GM12872 (cell line): ENCODE measurements around the gene ADO.

Experiments
- TF ChIP-seq, protein P1 (sequence below): IDR thresholded peaks from 3 replicates; pipeline ENCODE4 v1.5.1; 2011; ENCODE audit warnings: low read depth, mild to moderate bottlenecking, low read length, moderate library complexity; ENCODE audit not compliant: insufficient read depth

ADO gene

DNA sequence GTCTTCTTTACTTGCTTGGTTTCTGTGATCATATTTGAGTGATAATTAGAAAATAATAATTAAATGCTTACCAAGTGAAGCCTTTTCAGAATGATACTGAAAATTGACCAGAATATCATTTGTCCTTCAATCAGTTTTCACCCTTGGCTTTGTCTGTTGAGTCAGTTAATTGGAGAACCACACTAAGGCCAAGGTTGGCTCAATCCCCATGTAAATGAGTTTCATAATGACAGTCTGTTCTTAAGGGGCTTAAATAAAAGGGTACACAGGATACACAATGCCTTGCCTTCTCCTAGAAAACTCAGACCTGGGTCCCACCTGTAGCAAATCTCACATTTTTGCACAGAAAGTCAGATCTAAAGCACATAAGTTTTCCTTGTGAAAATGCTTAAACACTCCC, 42.9 kb downstream of the ADO start:
- TF ChIP-seq, protein P1, sequence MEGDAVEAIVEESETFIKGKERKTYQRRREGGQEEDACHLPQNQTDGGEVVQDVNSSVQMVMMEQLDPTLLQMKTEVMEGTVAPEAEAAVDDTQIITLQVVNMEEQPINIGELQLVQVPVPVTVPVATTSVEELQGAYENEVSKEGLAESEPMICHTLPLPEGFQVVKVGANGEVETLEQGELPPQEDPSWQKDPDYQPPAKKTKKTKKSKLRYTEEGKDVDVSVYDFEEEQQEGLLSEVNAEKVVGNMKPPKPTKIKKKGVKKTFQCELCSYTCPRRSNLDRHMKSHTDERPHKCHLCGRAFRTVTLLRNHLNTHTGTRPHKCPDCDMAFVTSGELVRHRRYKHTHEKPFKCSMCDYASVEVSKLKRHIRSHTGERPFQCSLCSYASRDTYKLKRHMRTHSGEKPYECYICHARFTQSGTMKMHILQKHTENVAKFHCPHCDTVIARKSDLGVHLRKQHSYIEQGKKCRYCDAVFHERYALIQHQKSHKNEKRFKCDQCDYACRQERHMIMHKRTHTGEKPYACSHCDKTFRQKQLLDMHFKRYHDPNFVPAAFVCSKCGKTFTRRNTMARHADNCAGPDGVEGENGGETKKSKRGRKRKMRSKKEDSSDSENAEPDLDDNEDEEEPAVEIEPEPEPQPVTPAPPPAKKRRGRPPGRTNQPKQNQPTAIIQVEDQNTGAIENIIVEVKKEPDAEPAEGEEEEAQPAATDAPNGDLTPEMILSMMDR: no peak

DNA sequence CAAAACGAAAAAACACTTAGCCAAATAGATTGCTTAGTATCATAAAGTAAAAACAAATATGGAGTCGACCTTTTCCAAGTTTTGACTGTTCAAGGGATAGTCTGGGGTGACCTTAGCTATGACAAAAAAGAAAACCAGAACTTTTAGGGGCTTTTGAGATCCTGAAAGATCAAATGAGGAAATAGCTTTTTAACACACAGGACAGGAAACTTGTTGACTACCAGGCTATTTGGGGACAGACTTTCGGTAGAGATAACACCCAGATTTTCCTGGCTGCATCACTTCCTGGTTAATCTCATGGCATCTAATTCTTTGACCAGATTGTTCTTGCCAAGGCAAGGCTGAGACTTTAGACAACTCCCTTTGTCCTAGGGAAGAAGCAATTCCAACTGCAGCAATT, 46.1 kb downstream of the ADO start:
- TF ChIP-seq, protein P1: no peak

DNA sequence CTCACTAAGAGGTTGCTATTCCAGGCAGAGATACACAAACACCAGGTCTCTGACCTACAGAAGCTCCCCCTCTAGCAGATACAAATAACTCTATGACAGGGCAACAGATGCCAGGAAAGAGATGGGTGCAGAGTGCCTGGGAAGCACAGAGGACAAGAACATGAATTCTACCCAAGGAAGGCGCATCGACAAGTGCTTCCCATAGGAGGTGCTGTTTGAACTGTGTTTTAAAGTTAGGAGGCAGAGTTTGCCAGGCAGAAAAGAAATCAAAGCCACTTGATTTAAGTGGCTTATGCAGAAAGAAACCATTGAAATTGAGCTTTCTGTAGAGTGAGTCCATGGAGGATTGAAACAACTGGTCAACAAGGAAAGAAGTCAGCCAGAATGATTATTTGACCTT, 46.9 kb downstream of the ADO start:
- TF ChIP-seq, protein P1: peak; percentile 54; the same call in 2 of the 3 replicates

DNA sequence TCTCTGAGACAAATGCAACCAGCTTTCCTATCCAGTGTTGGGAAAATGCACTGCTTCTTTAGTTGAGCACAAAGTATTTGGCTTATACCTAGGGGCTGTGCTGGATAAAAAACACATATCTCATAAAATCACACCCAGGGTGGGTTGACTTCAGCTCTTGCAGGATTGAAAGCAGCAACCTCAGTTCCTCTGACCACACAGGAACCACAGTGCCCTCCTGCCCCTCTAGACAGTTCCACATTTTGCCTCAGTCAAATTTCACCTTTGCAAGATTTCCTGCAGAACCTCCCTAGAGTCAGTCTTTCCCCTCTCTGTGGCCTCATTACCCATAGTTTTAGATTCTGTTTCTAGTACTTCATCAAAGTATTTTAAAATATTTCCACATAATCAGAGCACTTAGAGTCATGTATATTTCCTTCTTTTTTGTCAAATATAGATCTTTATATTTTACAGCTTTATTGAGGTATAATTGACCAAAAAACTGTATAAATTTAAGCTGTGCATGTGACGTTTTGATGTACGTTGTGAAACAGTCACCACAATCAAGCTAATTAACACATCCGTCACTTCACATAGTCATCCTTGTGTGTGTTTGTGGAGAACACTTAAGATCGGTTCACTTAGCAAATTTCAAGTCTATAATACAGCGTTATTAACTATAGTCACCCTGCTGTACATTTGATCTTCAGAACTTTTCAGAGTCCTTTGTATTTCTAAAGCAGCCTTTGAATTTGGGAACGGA, 48.6 kb downstream of the ADO start:
- TF ChIP-seq, protein P1: no peak

DNA sequence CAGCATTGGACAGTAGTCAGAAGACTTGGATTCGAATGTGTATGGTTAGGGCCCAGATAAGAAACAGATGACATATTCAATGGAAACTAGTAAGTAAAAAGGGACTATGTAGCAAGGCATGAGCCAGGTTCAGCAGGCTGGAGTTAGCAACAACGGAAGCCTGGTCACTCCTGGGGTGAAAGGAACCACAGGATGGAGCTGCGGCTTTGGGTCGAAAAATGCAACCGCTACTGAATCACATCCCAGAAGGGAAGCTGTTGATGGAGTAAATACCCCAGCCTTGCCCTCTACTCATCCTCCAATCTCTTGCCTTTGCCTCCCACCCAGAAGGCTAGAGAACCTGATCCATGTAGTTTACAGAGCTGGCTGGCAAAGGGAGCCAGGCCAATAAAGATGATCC, 49.2 kb downstream of the ADO start:
- TF ChIP-seq, protein P1: no peak

GRCh38 chr10:62856021-62856420, 51.5 kb downstream of the ADO start:
- TF ChIP-seq, protein P1: no peak
